IMR-90 (cell line): Measurements from ENCODE around the gene SELENOV. TPM values are rescaled to one million over a fixed set of nuclear protein-coding genes. Genes with fewer than 3 reads are reported as not detected.

Source experiments
- ATAC-seq: fragments of 200-7000 bp; cut with Tn5 transposase; 2 replicates; pipeline ENCODE4 v1.9.1; 2020; ENCODE audit warnings: low read depth, mild to moderate bottlenecking, moderate library complexity
- BruUV-seq: library from RNA; stranded (reverse); fragments of 400-500 nt; replicated peaks from 2 replicates; lab custom pipeline; 2021; lab: Mats Ljungman, UMichigan
- CTCF ChIA-PET: fragments of 300-600 bp; formaldehyde crosslinking; extraction: SDS; loops from one replicate; lab custom pipeline; 2021; ENCODE audit warnings: antibody characterized with exemption; lab: Yijun Ruan, JAX
- POLR2A ChIA-PET: fragments of 300-600 bp; sonication (Branson Sonifier 250); formaldehyde crosslinking; loops from one replicate; lab custom pipeline; 2022; ENCODE audit warnings: antibody characterized with exemption; ENCODE audit not compliant: unreplicated experiment; lab: Charles Lee
- DNase-seq: peaks from one replicate; pipeline ENCODE4 v3.0.0; 2013
- H2AFZ ChIP-seq: replicated peaks from 2 replicates; pipeline ENCODE3; 2013; ENCODE audit warnings: low read length, mild to moderate bottlenecking; ENCODE audit not compliant: poor library complexity
- H2AK5ac ChIP-seq: 2 replicates; pipeline ENCODE4 v1.6.1; 2013; ENCODE audit warnings: low read depth, low read length, inconsistent platforms
- H2AK9ac ChIP-seq: replicated peaks from 2 replicates; pipeline ENCODE3; 2013; ENCODE audit warnings: mild to moderate bottlenecking, low read depth, low read length, moderate library complexity; ENCODE audit not compliant: poor library complexity
- H2BK120ac ChIP-seq: 2 replicates; pipeline ENCODE4 v1.6.1; 2013; ENCODE audit warnings: low read depth, low read length, inconsistent platforms
- H2BK15ac ChIP-seq: 3 replicates; pipeline ENCODE4 v1.6.1; 2013; ENCODE audit warnings: low read depth, low read length, inconsistent platforms
- H2BK20ac ChIP-seq: 2 replicates; pipeline ENCODE4 v1.6.1; 2013; ENCODE audit warnings: low read depth, mild to moderate bottlenecking, inconsistent platforms, low read length, moderate library complexity
- H2BK5ac ChIP-seq: 2 replicates; pipeline ENCODE4 v1.6.1; 2013; ENCODE audit warnings: mild to moderate bottlenecking, low read depth, low read length, inconsistent platforms; ENCODE audit not compliant: poor library complexity, severe bottlenecking
- H3K14ac ChIP-seq: replicated peaks from 2 replicates; pipeline ENCODE4 v1.6.1; 2013; ENCODE audit warnings: low read depth, low read length, inconsistent platforms
- H3K18ac ChIP-seq: 2 replicates; pipeline ENCODE4 v1.6.1; 2013; ENCODE audit warnings: low read depth, low read length, control low read depth
- H3K23ac ChIP-seq: 2 replicates; pipeline ENCODE4 v1.6.1; 2013; ENCODE audit warnings: low read depth, low read length, inconsistent platforms
- H3K27ac ChIP-seq: 2 replicates; pipeline ENCODE4 v1.5.1; 2013; ENCODE audit warnings: mild to moderate bottlenecking, control low read depth, low read length; ENCODE audit not compliant: insufficient read depth
- H3K27me3 ChIP-seq: 2 replicates; pipeline ENCODE4 v1.6.1; 2013; ENCODE audit warnings: low read length; ENCODE audit not compliant: control insufficient read depth, insufficient read depth
- H3K36me3 ChIP-seq: 2 replicates; pipeline ENCODE4 v1.6.1; 2013; ENCODE audit warnings: low read length, mixed read lengths; ENCODE audit not compliant: control insufficient read depth, insufficient read depth
- H3K4ac ChIP-seq: 2 replicates; pipeline ENCODE4 v1.6.1; 2013; ENCODE audit warnings: low read depth, low read length, inconsistent platforms
- H3K4me1 ChIP-seq: 2 replicates; pipeline ENCODE4 v1.6.1; 2013; ENCODE audit warnings: low read length, mixed read lengths; ENCODE audit not compliant: control insufficient read depth, insufficient read depth
- H3K4me2 ChIP-seq: 2 replicates; pipeline ENCODE4 v1.6.1; 2013; ENCODE audit warnings: low read depth, mild to moderate bottlenecking, control low read depth, low read length, moderate library complexity
- H3K4me3 ChIP-seq: 2 replicates; pipeline ENCODE4 v1.5.1; 2013; ENCODE audit warnings: low read depth, mild to moderate bottlenecking, control low read depth, low read length, moderate library complexity; ENCODE audit not compliant: insufficient read depth
- H3K56ac ChIP-seq: 2 replicates; pipeline ENCODE4 v1.6.1; 2013; ENCODE audit warnings: low read length, inconsistent platforms; ENCODE audit not compliant: insufficient read depth; ENCODE audit errors: extremely low read depth
- H3K79me1 ChIP-seq, 2 experiments: 2 replicates each; pipeline ENCODE4 v1.6.1; 2013; ENCODE audit warnings: low read length in 2 of 2, inconsistent platforms in 1 of 2, low read depth in 1 of 2
- H3K9ac ChIP-seq: 2 replicates; pipeline ENCODE4 v1.6.1; 2013; ENCODE audit warnings: low read depth, low read length, control low read depth
- H3K9me1 ChIP-seq: 2 replicates; pipeline ENCODE4 v1.6.1; 2013; ENCODE audit warnings: low read length, inconsistent platforms; ENCODE audit not compliant: insufficient read depth
- H3K9me3 ChIP-seq: 2 replicates; pipeline ENCODE4 v1.6.1; 2013; ENCODE audit warnings: low read length; ENCODE audit not compliant: control insufficient read depth, insufficient read depth
- H4K20me1 ChIP-seq: 2 replicates; pipeline ENCODE4 v1.6.1; 2013; ENCODE audit warnings: low read length, inconsistent platforms; ENCODE audit not compliant: insufficient read depth
- H4K5ac ChIP-seq: 2 replicates; pipeline ENCODE4 v1.6.1; 2013; ENCODE audit warnings: mild to moderate bottlenecking, low read depth, low read length, control low read depth
- H4K8ac ChIP-seq, 2 experiments: 2 replicates each; pipeline ENCODE4 v1.6.1; 2013; ENCODE audit warnings: low read depth in 2 of 2, low read length in 2 of 2, control low read depth in 1 of 2, inconsistent platforms in 1 of 2
- H4K91ac ChIP-seq: 2 replicates; pipeline ENCODE4 v1.6.1; 2013; ENCODE audit warnings: low read depth, low read length, inconsistent platforms; ENCODE audit not compliant: insufficient read depth
- BHLHE40 ChIP-seq: fragments of 150-350 bp; IDR thresholded peaks from 2 replicates; pipeline ENCODE4 v1.6.1; 2016; ENCODE audit warnings: mild to moderate bottlenecking, low read depth, low read length
- CEBPB ChIP-seq: IDR thresholded peaks from 2 replicates; pipeline ENCODE4 v1.6.1; 2012; ENCODE audit warnings: low read depth, low read length, improper control_type of control experiment
- CHD1 ChIP-seq: IDR thresholded peaks from 2 replicates; pipeline ENCODE4 v1.6.1; 2012; ENCODE audit warnings: low read depth, low read length, improper control_type of control experiment
- FOS ChIP-seq: fragments of 150-350 bp; IDR thresholded peaks from 2 replicates; pipeline ENCODE4 v1.6.1; 2016; ENCODE audit warnings: low read depth, low read length
- MAFK ChIP-seq: IDR thresholded peaks from 2 replicates; pipeline ENCODE4 v1.6.1; 2012; ENCODE audit warnings: low read depth, low read length, improper control_type of control experiment
- MAZ ChIP-seq: IDR thresholded peaks from 2 replicates; pipeline ENCODE4 v1.6.1; 2012; ENCODE audit warnings: low read depth, mild to moderate bottlenecking, low read length, improper control_type of control experiment, moderate library complexity, borderline replicate concordance
- MXI1 ChIP-seq: IDR thresholded peaks from 2 replicates; pipeline ENCODE4 v1.6.1; 2012; ENCODE audit warnings: low read depth, mild to moderate bottlenecking, low read length, moderate library complexity, borderline replicate concordance
- NFE2L2 ChIP-seq: fragments of 150-350 bp; IDR thresholded peaks from 2 replicates; pipeline ENCODE4 v1.6.1; 2016; ENCODE audit warnings: low read depth, mild to moderate bottlenecking, low read length
- POLR2A ChIP-seq: IDR thresholded peaks from 2 replicates; pipeline ENCODE4 v1.6.1; 2012; ENCODE audit warnings: mild to moderate bottlenecking, low read depth, low read length
- RAD21 ChIP-seq: IDR thresholded peaks from 2 replicates; pipeline ENCODE4 v1.6.1; 2012; ENCODE audit warnings: low read length, improper control_type of control experiment
- RCOR1 ChIP-seq: IDR thresholded peaks from 2 replicates; pipeline ENCODE4 v1.6.1; 2012; ENCODE audit warnings: mild to moderate bottlenecking, low read length, improper control_type of control experiment; ENCODE audit not compliant: insufficient replicate concordance
- RFX5 ChIP-seq: IDR thresholded peaks from 2 replicates; pipeline ENCODE4 v1.8.0; 2012; ENCODE audit warnings: low read depth, mild to moderate bottlenecking, low read length, moderate library complexity
- SMC3 ChIP-seq: fragments of 150-350 bp; IDR thresholded peaks from 2 replicates; pipeline ENCODE4 v1.6.1; 2016; ENCODE audit warnings: low read depth, mild to moderate bottlenecking, antibody characterized with exemption, low read length, moderate library complexity
- WGBS, 2 experiments: methylation state at CpG; one replicate each; pipeline versions ENCODE4 v1.1.5 to v1.1.7; 2013; ENCODE audit warnings: missing lambda C conversion rate in 2 of 2; ENCODE audit not compliant: insufficient read length in 1 of 2; ENCODE audit errors: extremely low coverage in 2 of 2; 5-methylcytosine and 5-hydroxymethylcytosine counted together
- dilution Hi-C: fragments of 300-500 bp; cut with HindIII; formaldehyde crosslinking; loops from one replicate; pipeline ENCODE4 v1.14.3; 2018; ENCODE audit warnings: low sequenced_read_pairs; ENCODE audit not compliant: unreplicated experiment
- in situ Hi-C: fragments of 300-500 bp; cut with MboI; formaldehyde crosslinking; loops from 3 replicates; pipeline ENCODE4 v1.14.3; 2019; ENCODE audit warnings: low sequenced_read_pairs, inconsistent platforms, mixed read lengths
- intact Hi-C: fragments of 100-400 bp; cut with micrococcal nuclease; formaldehyde crosslinking; loops from 2 replicates; pipeline ENCODE4 v1.10.0; 2022
- polyA plus RNA-seq, 3 experiments: library from polyadenylated mRNA; depleted of rRNA; stranded (reverse); fragments of >200 nt; gene quantifications; 2 replicates each; pipeline ENCODE4 v1.2.3, GENCODE V29; 2012; ENCODE audit warnings: low replicate concordance in 1 of 3
- total RNA-seq: library from RNA; depleted of rRNA; stranded (reverse); fragments of >200 nt; gene quantifications from 2 replicates; pipeline ENCODE4 v1.2.3, GENCODE V29; 2012
- TF ChIP-seq, protein P1 (sequence below): fragments of 150-350 bp; IDR thresholded peaks from 2 replicates; pipeline ENCODE4 v1.6.1; 2016; ENCODE audit warnings: low read depth, mild to moderate bottlenecking, low read length, moderate library complexity, borderline replicate concordance
- TF ChIP-seq, protein P2 (sequence below): conservative IDR thresholded peaks from 2 replicates; pipeline ENCODE4 v1.5.1; 2012; ENCODE audit warnings: mild to moderate bottlenecking, low read depth, low read length, improper control_type of control experiment
- TF ChIP-seq, protein P3 (sequence below): fragments of 150-350 bp; IDR thresholded peaks from 2 replicates; pipeline ENCODE4 v1.6.1; 2017; ENCODE audit warnings: mild to moderate bottlenecking, antibody characterized with exemption, low read length, low read depth

SELENOV gene
- total and polyA plus RNA-seq, 2 of the 4 experiments (the other 2 are of a cell fraction) = not detected

DNA sequence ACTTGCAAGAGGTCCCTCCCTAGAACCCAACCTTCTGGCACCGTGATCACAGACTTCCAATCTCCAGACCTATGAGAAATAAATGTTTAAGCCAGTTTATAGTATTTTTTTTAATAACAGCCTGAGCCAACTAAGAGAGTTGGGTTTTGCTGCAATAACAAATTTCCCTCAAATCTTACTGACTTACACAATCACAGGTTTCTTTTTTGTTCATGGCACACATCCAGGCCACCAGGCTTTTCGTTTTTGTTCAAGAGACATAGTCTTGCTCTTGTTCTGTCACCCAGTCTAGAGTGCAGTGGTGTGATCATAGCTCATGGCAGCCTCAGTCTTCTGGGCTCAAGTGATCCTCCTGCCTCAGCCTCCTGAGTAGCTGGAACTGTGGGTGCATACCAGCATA lies 2.0 kb upstream of the SELENOV start:
- no peak overlapping the region for H3K4me2 ChIP-seq
- no peak overlapping the region for H3K27ac ChIP-seq
- intact Hi-C loops = no loop called here
- no peak overlapping the region for H2BK15ac ChIP-seq
- no peaks in the 10 kb centered on the region for H4K20me1 ChIP-seq
- no peak overlapping the region for H2BK120ac ChIP-seq
- H3K27me3 ChIP-seq = peaks cover 47% of the 10 kb centered on the region
- POLR2A ChIA-PET = interaction anchor here (0.6 kb wide), 1 partner anchor 98 kb away, joined by 4 read pairs; no protein-coding TSS in a partner anchor
- no peak overlapping the region for H2BK5ac ChIP-seq
- H4K5ac ChIP-seq = no peak overlapping the region
- TF ChIP-seq CEBPB = no peak
- TF ChIP-seq BHLHE40 = no peak
- TF ChIP-seq NFE2L2 = no peak
- TF ChIP-seq SMC3 = no peak
- no peak for TF ChIP-seq CHD1
- TF ChIP-seq RCOR1 = no peak
- TF ChIP-seq POLR2A = no peak
- TF ChIP-seq MXI1 = no peak
- TF ChIP-seq, protein P1, sequence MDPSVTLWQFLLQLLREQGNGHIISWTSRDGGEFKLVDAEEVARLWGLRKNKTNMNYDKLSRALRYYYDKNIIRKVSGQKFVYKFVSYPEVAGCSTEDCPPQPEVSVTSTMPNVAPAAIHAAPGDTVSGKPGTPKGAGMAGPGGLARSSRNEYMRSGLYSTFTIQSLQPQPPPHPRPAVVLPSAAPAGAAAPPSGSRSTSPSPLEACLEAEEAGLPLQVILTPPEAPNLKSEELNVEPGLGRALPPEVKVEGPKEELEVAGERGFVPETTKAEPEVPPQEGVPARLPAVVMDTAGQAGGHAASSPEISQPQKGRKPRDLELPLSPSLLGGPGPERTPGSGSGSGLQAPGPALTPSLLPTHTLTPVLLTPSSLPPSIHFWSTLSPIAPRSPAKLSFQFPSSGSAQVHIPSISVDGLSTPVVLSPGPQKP = no peak
- TF ChIP-seq RFX5 = no peak
- no peak for TF ChIP-seq MAFK
- TF ChIP-seq, protein P2, sequence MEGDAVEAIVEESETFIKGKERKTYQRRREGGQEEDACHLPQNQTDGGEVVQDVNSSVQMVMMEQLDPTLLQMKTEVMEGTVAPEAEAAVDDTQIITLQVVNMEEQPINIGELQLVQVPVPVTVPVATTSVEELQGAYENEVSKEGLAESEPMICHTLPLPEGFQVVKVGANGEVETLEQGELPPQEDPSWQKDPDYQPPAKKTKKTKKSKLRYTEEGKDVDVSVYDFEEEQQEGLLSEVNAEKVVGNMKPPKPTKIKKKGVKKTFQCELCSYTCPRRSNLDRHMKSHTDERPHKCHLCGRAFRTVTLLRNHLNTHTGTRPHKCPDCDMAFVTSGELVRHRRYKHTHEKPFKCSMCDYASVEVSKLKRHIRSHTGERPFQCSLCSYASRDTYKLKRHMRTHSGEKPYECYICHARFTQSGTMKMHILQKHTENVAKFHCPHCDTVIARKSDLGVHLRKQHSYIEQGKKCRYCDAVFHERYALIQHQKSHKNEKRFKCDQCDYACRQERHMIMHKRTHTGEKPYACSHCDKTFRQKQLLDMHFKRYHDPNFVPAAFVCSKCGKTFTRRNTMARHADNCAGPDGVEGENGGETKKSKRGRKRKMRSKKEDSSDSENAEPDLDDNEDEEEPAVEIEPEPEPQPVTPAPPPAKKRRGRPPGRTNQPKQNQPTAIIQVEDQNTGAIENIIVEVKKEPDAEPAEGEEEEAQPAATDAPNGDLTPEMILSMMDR = no peak
- TF ChIP-seq MAZ = no peak
- TF ChIP-seq RAD21 = no peak
- no peak for TF ChIP-seq FOS
- TF ChIP-seq, protein P3, sequence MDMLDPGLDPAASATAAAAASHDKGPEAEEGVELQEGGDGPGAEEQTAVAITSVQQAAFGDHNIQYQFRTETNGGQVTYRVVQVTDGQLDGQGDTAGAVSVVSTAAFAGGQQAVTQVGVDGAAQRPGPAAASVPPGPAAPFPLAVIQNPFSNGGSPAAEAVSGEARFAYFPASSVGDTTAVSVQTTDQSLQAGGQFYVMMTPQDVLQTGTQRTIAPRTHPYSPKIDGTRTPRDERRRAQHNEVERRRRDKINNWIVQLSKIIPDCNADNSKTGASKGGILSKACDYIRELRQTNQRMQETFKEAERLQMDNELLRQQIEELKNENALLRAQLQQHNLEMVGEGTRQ = no peak
- no peak overlapping the region for H3K23ac ChIP-seq
- H2AK5ac ChIP-seq = no peak overlapping the region
- H4K8ac ChIP-seq = no peak overlapping the region
- no TSS peak for BruUV-seq
- H3K9ac ChIP-seq = no peak overlapping the region
- no peak overlapping the region for H3K14ac ChIP-seq
- no peak overlapping the region for H3K56ac ChIP-seq
- no peak for ATAC-seq
- no peak overlapping the region for H3K4me3 ChIP-seq
- peaks cover 6% of the 10 kb centered on the region; the same call in 1 of the 2 replicates for H3K4me1 ChIP-seq
- no peak overlapping the region for H3K4ac ChIP-seq
- no peak overlapping the region for H2AK9ac ChIP-seq
- peaks cover 3% of the 10 kb centered on the region; the same call in 1 of the 2 replicates for H3K9me1 ChIP-seq
- dilution Hi-C loops = no loop called here
- no peak overlapping the region for H4K91ac ChIP-seq
- H2AFZ ChIP-seq = no peak overlapping the region
- CTCF ChIA-PET = no interaction called here
- no peaks in the 10 kb centered on the region for H3K79me1 ChIP-seq
- no peak overlapping the region for H3K18ac ChIP-seq
- DNase-seq = no peak
- H3K36me3 ChIP-seq = no peaks in the 10 kb centered on the region
- in situ Hi-C loops = no loop called here
- WGBS, 2 experiments = no CpG with 5 or more reads among the region's 2 CpGs
- H2BK20ac ChIP-seq = no peak overlapping the region
- H3K9me3 ChIP-seq = peaks cover 13% of the 10 kb centered on the region
